NT2/D1 (cell line): ENCODE data around the gene MYLK.

Source experiments
- SUZ12 ChIP-seq: IDR thresholded peaks from 2 replicates; pipeline ENCODE4 v1.6.1; 2011; ENCODE audit not compliant: insufficient read length, insufficient read depth; ENCODE audit errors: extremely low read depth
- YY1 ChIP-seq: IDR thresholded peaks from 2 replicates; pipeline ENCODE4 v1.6.1; 2011; ENCODE audit not compliant: insufficient read length, insufficient read depth
- ZNF274 ChIP-seq: IDR thresholded peaks from 2 replicates; pipeline ENCODE4 v1.6.1; 2011; ENCODE audit warnings: mild to moderate bottlenecking, low read depth, low read length

DNA sequence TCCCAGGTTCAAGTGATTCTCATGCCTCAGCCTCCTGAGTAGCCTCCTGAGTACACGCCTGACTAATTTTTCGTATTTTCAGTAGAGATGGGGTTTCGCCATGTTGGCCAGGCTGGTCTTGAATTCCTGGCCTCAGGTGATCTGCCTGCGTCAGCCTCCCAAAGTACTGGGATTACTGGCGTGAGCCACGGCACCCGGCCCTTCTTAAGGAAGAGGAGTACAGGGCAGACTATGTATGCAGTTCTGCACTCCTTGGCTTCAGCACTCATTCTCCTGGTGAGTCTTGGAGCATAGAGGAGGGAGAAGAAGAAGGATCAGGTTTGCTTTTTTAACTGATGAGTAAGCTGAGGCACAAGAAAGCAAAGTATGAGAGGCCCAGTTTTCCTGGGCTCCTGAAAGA lies 199.5 kb downstream of the MYLK start:
- no peak for TF ChIP-seq SUZ12
- no peak for TF ChIP-seq YY1
- no peak for TF ChIP-seq ZNF274
